ENCODE data around the gene URB2. TPM values are rescaled to one million over a fixed set of nuclear protein-coding genes. Genes with fewer than 3 reads are reported as not detected.

URB2 gene
- total RNA-seq, 4 donors from 2014 or later = 2.6 to 6.5 (median 3.2) TPM

DNA sequence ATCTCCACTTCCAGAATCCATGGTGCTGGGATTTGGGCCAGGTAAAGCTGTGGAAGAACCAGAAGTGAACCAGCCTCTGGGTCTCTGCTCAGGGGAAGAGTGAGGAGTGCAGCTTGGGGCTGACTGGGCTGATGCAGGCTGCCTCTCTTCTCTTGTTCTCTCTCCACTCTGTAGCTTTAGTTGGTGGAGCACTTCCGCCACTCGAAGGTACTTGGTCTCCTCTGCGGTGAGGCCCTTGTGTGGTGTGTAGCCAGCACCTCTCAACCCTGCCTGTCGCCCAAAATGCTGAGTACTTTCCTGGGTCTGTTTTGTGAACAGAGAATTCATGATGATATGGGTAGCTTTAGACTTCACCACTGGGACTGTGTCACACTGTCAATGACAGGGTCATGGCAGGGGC is 63.2 kb downstream of the URB2 start:
- Histone ChIP-seq H3K4me1 (no peaks in the 10 kb centered on the region), H3K36me3 (no peaks in the 10 kb centered on the region), H3K9me3 (peaks cover 7 to 14% of the 10 kb centered on the region in 2 donors), H3K27ac (no peak overlapping the region), H3K4me3 (no peak overlapping the region), H3K27me3 (no peaks in the 10 kb centered on the region)
- intact Hi-C loops (cut with DNase I; ENCODE audit: low total_unique reads) = no loop called here
- TF ChIP-seq EP300 (IDR thresholded peaks at IDR 0.05; ENCODE audit: low read depth) (no peak), POLR2AphosphoS5 (IDR thresholded peaks at IDR 0.05) (no peak), POLR2A (IDR thresholded peaks at IDR 0.05) (no peak)
- TF ChIP-seq, protein P1, sequence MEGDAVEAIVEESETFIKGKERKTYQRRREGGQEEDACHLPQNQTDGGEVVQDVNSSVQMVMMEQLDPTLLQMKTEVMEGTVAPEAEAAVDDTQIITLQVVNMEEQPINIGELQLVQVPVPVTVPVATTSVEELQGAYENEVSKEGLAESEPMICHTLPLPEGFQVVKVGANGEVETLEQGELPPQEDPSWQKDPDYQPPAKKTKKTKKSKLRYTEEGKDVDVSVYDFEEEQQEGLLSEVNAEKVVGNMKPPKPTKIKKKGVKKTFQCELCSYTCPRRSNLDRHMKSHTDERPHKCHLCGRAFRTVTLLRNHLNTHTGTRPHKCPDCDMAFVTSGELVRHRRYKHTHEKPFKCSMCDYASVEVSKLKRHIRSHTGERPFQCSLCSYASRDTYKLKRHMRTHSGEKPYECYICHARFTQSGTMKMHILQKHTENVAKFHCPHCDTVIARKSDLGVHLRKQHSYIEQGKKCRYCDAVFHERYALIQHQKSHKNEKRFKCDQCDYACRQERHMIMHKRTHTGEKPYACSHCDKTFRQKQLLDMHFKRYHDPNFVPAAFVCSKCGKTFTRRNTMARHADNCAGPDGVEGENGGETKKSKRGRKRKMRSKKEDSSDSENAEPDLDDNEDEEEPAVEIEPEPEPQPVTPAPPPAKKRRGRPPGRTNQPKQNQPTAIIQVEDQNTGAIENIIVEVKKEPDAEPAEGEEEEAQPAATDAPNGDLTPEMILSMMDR (IDR thresholded peaks at IDR 0.05) = no peak
- WGBS, 2 donors (ENCODE audit: low coverage in 1 of 2) = 98% methylated on average over 4 of the region's 4 CpGs; no CpG with 5 or more reads in 1 of the 2 donors
- in situ Hi-C loops (cut with MboI; ENCODE audit: low pct_ligation_motif_present in 1 of 4, low pct_unique_long_range_greater_than_20kb in 1 of 4, low sequenced_read_pairs in 3 of 4) = no loop called here
- DNase-seq = no peak

DNA sequence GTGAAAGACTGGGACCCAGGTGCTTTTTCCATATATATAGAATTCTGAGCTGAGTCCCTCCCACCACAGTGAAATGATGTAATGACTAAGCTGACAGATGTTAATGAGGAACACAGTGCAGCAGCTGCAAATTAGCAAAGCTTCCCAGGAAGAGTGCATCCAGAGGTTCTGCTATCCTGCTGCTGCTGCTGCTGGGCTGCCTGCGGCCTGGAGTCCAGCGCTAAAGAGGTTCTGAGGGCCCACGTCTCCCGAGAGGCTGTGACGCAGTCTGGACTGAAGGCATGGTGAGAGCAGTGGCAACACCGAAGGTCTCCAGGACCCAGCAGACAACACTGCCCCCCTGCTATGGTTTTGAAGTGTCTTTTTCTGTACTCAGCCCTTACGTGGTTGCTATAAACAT is 63.9 kb downstream of the URB2 start:
- no peaks in the 10 kb centered on the region for H3K36me3 ChIP-seq
- H3K27ac ChIP-seq = no peak overlapping the region
- in situ Hi-C loops (cut with MboI; ENCODE audit: low pct_ligation_motif_present in 1 of 4, low pct_unique_long_range_greater_than_20kb in 1 of 4, low sequenced_read_pairs in 3 of 4) = no loop called here
- no peak for DNase-seq
- peaks cover 7 to 9% of the 10 kb centered on the region in 2 donors for H3K9me3 ChIP-seq
- WGBS, 2 donors (ENCODE audit: low coverage in 1 of 2) = 72% methylated on average over 7 of the region's 7 CpGs; no CpG with 5 or more reads in 1 of the 2 donors
- TF ChIP-seq POLR2AphosphoS5 (IDR thresholded peaks at IDR 0.05) = no peak
- no peak for TF ChIP-seq POLR2A (IDR thresholded peaks at IDR 0.05)
- TF ChIP-seq, protein P1 (IDR thresholded peaks at IDR 0.05) = no peak
- TF ChIP-seq EP300 (IDR thresholded peaks at IDR 0.05; ENCODE audit: low read depth) = no peak
- no peaks in the 10 kb centered on the region for H3K4me1 ChIP-seq
- H3K4me3 ChIP-seq = no peak overlapping the region
- intact Hi-C loops (cut with DNase I; ENCODE audit: low total_unique reads) = no loop called here
- H3K27me3 ChIP-seq = no peaks in the 10 kb centered on the region

DNA sequence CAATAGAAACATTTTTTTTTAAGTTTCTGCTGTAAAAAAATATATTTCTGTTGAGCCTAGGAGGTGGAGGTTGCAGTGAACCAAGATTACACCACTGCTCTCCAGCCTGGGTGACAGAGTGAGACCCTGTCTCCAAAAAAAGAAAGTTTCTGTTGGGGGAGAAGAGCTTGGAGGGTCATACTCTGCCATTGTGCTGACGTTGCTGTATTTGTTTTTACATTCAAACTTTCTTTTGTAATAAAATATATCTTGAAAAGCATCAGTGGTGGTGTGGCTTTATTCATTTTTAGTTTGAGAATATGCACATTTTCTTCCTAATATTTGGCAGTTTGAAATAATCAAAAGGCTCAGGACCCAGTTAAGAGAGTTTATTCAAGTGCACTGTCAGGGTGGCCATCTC is 64.6 kb downstream of the URB2 start:
- intact Hi-C loops (cut with DNase I; ENCODE audit: low total_unique reads) = no loop called here
- peaks cover 2 to 4% of the 10 kb centered on the region in 2 donors for H3K9me3 ChIP-seq
- H3K27me3 ChIP-seq = no peaks in the 10 kb centered on the region
- no peaks in the 10 kb centered on the region for H3K4me1 ChIP-seq
- WGBS, 2 donors (ENCODE audit: low coverage in 1 of 2) = 43 to 67% methylated on average over 1 of the region's 1 CpG
- no peaks in the 10 kb centered on the region for H3K36me3 ChIP-seq
- DNase-seq = no peak
- TF ChIP-seq POLR2A (IDR thresholded peaks at IDR 0.05) (no peak), EP300 (IDR thresholded peaks at IDR 0.05; ENCODE audit: low read depth) (no peak), POLR2AphosphoS5 (IDR thresholded peaks at IDR 0.05) (no peak)
- TF ChIP-seq, protein P1 (IDR thresholded peaks at IDR 0.05) = no peak
- no peak overlapping the region for H3K4me3 ChIP-seq
- in situ Hi-C loops (cut with MboI; ENCODE audit: low pct_ligation_motif_present in 1 of 4, low pct_unique_long_range_greater_than_20kb in 1 of 4, low sequenced_read_pairs in 3 of 4) = no loop called here
- no peak overlapping the region for H3K27ac ChIP-seq

DNA sequence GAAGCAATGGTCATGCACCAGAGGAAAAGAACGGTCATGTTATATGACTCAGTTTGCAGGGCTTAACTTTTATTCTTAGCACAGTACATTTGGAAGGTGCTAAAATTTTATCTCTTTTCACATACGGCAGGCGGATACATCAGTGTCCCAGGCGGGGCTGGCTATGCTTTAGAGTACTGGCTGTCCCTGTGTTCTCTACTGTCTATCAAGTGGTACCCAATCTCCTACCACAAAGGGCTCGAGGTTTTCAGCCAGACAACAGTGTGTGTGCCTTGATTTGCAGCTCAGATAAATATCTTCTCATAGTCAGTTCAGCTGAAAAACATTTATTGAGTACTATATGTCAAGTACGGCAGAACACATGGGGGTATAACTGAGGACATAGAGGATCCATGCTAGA is 65.3 kb downstream of the URB2 start:
- TF ChIP-seq, protein P1 (IDR thresholded peaks at IDR 0.05) = no peak
- no peak for TF ChIP-seq POLR2A (IDR thresholded peaks at IDR 0.05)
- no peak for TF ChIP-seq POLR2AphosphoS5 (IDR thresholded peaks at IDR 0.05)
- TF ChIP-seq EP300 (IDR thresholded peaks at IDR 0.05; ENCODE audit: low read depth) = no peak
- H3K4me3 ChIP-seq = no peak overlapping the region
- peak; percentile 14 for DNase-seq
- WGBS, 2 donors (ENCODE audit: low coverage in 1 of 2) = 73 to 86% methylated on average over 5 to 6 of the region's 6 CpGs
- no peaks in the 10 kb centered on the region for H3K4me1 ChIP-seq
- H3K27ac ChIP-seq = no peak overlapping the region
- intact Hi-C loops (cut with DNase I; ENCODE audit: low total_unique reads) = no loop called here
- no peaks in the 10 kb centered on the region for H3K9me3 ChIP-seq
- no peaks in the 10 kb centered on the region for H3K27me3 ChIP-seq
- in situ Hi-C loops (cut with MboI; ENCODE audit: low pct_ligation_motif_present in 1 of 4, low pct_unique_long_range_greater_than_20kb in 1 of 4, low sequenced_read_pairs in 3 of 4) = no loop called here
- no peaks in the 10 kb centered on the region for H3K36me3 ChIP-seq
